Measurements from ENCODE around the gene ANO3. TPM values are rescaled to one million over a fixed set of nuclear protein-coding genes. Genes with fewer than 3 reads are reported as not detected.
A peak's percentile ranks its signal among the peaks of the same experiment; 100 is the strongest.

ANO3 gene
- total RNA-seq, result not detected

DNA sequence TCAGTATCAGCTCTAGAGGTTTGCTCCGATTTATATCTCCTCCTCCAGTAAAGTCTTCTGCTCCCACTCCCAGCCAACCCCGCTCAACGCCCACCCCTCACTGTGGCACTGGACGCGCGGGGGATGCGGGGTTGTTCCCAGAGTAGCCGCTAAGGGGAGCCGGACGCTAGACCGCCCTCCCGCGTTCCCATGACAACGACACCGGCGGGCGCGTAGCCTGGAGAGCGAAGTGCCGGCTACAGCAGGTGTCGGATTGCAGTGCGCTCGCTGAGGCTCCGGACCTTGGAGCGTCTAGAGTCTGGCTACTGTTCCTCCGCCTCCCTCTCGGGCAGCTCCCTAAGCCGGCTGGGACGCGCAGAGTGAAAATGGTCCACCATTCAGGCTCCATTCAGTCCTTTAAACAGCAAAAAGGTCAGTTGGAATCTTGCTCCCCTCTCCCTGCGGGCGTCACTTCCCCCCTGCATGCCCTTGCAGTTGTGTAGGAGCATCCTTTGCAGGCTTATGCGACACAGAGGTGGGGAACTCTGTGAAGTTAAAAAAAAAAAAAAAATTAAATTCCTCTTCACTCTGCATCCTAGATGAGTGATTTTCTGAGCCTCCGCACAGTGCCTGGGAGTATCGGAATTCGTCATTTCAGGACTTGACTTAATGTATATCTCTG is at the start of gene ANO3:
Gene ANO3, plus strand, starts transcription at position 220 of the 661 bp plus-strand sequence. Its CDS starts 146 bp downstream, at position 366.
- no peaks in the 10 kb centered on the region for H3K27me3 ChIP-seq
- intact Hi-C loops (cut with DNase I), result no loop called here
- no peak for TF ChIP-seq POLR2AphosphoS5 (IDR thresholded peaks at IDR 0.05; ENCODE audit: insufficient read depth in 1 of 2, low read depth in 1 of 2)
- TF ChIP-seq, protein P1, sequence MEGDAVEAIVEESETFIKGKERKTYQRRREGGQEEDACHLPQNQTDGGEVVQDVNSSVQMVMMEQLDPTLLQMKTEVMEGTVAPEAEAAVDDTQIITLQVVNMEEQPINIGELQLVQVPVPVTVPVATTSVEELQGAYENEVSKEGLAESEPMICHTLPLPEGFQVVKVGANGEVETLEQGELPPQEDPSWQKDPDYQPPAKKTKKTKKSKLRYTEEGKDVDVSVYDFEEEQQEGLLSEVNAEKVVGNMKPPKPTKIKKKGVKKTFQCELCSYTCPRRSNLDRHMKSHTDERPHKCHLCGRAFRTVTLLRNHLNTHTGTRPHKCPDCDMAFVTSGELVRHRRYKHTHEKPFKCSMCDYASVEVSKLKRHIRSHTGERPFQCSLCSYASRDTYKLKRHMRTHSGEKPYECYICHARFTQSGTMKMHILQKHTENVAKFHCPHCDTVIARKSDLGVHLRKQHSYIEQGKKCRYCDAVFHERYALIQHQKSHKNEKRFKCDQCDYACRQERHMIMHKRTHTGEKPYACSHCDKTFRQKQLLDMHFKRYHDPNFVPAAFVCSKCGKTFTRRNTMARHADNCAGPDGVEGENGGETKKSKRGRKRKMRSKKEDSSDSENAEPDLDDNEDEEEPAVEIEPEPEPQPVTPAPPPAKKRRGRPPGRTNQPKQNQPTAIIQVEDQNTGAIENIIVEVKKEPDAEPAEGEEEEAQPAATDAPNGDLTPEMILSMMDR (IDR thresholded peaks at IDR 0.05), result no peak
- no peak for TF ChIP-seq POLR2A (IDR thresholded peaks at IDR 0.05)
- H3K27ac ChIP-seq, result no peak within 1 kb of the TSS
- peak within 1 kb of the TSS in 1 of 2 donors; percentile 10 for H3K4me3 ChIP-seq
- no peak for DNase-seq (ENCODE audit: extremely low spot score in 2 of 2)
- H3K36me3 ChIP-seq, result no peaks in the 10 kb centered on the region
- no peaks in the 10 kb centered on the region for H3K9me3 ChIP-seq
- peaks cover 7% of the 10 kb centered on the region for H3K4me1 ChIP-seq

DNA sequence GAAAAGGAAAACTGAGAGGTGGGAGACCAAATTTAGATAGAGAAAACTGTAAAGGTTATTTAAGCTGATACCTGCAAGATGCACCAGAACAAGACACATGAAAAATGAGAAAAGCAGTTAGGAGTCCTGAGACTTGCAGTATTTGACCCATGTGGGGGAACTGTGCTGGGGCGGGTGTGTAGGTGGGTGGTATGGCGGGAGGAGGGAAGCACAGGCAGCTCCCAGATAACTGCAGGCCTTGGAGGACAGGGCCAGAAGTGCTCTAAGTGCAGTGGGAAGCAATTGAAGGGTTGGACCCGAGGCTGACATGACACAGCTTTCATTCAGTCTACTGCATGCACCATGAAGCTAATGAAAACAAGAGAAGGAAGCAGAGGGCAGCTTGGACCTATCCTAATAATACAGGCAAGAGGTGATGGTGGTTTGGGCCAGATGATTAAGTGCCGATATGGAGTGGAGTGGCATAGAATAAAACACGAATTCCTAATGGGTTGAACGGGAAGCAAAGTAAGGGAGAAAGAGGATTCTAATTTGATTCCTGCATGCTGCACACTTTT is 48.0 kb upstream of the ANO3 start:
- no peaks in the 10 kb centered on the region for H3K27me3 ChIP-seq
- no peak overlapping the region for H3K27ac ChIP-seq
- no peak for TF ChIP-seq POLR2AphosphoS5 (IDR thresholded peaks at IDR 0.05; ENCODE audit: insufficient read depth in 1 of 2, low read depth in 1 of 2)
- TF ChIP-seq, protein P1 (IDR thresholded peaks at IDR 0.05), result no peak
- TF ChIP-seq POLR2A (IDR thresholded peaks at IDR 0.05), result no peak
- H3K36me3 ChIP-seq, result no peaks in the 10 kb centered on the region
- H3K4me3 ChIP-seq, result no peak overlapping the region
- no peaks in the 10 kb centered on the region for H3K4me1 ChIP-seq
- H3K9me3 ChIP-seq, result no peaks in the 10 kb centered on the region
- DNase-seq (ENCODE audit: extremely low spot score in 2 of 2), result no peak
- intact Hi-C loops (cut with DNase I), result loop anchor here (5.0 kb wide), 1 partner anchor 57 kb away; no protein-coding TSS in a partner anchor

DNA sequence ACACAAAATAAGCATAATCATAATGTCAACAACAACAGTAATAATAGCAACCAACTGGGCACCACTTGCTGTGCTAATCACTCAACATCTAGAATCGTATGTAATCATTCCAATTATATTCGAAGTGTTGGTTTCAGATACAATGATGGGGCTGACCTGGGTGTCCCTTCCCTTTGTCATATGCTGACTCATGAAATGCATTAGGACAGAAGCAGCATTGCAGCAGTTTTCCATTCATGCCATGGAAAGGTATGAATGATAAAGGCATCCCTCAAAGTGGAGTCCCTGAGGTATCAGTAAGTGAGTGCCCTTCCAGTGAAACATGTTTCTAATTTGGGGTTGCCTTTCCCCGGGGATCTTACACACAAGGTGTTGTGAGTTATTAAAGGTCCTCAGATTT is 46.3 kb upstream of the ANO3 start:
- intact Hi-C loops (cut with DNase I), result no loop called here

DNA sequence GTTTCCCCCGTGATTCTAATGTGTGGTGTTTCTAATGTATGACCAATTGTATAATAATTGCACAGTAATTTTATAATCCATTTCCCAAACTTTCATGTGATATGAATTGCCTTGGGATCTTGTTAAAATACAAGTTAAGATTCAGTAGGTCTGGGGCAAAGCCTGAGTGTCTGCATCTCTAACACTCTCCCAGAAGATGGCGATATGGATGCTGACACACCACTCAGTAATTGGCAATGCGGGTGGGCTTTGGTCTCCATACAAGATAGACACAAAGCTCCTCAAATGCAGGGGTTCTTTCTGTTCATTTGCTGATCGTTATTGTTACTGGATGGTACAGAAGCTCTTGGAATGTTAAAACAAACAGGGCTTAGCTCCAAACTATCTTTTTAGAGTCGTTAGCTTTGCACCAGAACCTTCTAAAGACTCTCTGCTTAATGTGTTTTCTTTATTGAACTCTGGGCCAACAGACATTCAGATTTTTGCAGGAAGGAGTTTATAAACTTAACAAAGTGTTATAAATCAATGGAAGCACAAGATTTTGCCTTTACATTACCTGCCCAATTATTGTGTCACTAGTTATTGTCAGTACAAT is 45.4 kb upstream of the ANO3 start:
- H3K9me3 ChIP-seq, result no peaks in the 10 kb centered on the region
- H3K36me3 ChIP-seq, result no peaks in the 10 kb centered on the region
- no peak overlapping the region for H3K4me3 ChIP-seq
- no peak for DNase-seq (ENCODE audit: extremely low spot score in 2 of 2)
- TF ChIP-seq POLR2AphosphoS5 (IDR thresholded peaks at IDR 0.05; ENCODE audit: insufficient read depth in 1 of 2, low read depth in 1 of 2) (no peak), POLR2A (IDR thresholded peaks at IDR 0.05) (no peak)
- TF ChIP-seq, protein P1 (IDR thresholded peaks at IDR 0.05), result no peak
- intact Hi-C loops (cut with DNase I), result no loop called here
- H3K27me3 ChIP-seq, result no peaks in the 10 kb centered on the region
- H3K27ac ChIP-seq, result no peak overlapping the region
- no peaks in the 10 kb centered on the region for H3K4me1 ChIP-seq

More for the DNA sequence above, 46.3 kb upstream of the ANO3 start:
- H3K36me3 ChIP-seq, result no peaks in the 10 kb centered on the region
- H3K4me3 ChIP-seq, result no peak overlapping the region
- no peaks in the 10 kb centered on the region for H3K27me3 ChIP-seq
- no peaks in the 10 kb centered on the region for H3K9me3 ChIP-seq
- no peak overlapping the region for H3K27ac ChIP-seq
- no peak for DNase-seq (ENCODE audit: extremely low spot score in 2 of 2)
- TF ChIP-seq POLR2AphosphoS5 (IDR thresholded peaks at IDR 0.05; ENCODE audit: insufficient read depth in 1 of 2, low read depth in 1 of 2), result no peak
- TF ChIP-seq POLR2A (IDR thresholded peaks at IDR 0.05), result no peak
- TF ChIP-seq, protein P1 (IDR thresholded peaks at IDR 0.05), result no peak
- no peaks in the 10 kb centered on the region for H3K4me1 ChIP-seq

DNA sequence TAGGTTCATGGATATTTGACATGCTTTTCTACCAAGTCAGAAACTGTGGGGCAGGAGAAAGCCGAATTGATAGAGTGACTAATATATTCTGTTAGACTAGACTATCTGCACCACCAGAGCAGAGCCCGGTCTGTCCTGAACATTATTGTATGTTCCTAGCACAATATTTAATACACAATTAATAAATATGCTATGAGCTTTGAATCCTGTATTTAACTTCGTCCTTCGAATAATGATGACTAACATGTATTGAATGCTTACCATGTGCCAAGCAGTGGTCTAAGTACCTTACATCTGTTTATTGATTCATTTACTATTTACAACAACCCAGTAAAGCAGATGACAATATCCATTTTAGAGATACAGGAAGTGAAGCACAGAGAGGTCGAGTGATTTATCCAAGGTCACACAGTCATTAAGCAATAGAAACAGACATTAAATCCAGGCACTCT is 44.8 kb upstream of the ANO3 start:
- no peaks in the 10 kb centered on the region for H3K9me3 ChIP-seq
- no peak overlapping the region for H3K4me3 ChIP-seq
- no peak for DNase-seq (ENCODE audit: extremely low spot score in 2 of 2)
- H3K27me3 ChIP-seq, result no peaks in the 10 kb centered on the region
- TF ChIP-seq, protein P1 (IDR thresholded peaks at IDR 0.05), result no peak
- TF ChIP-seq POLR2AphosphoS5 (IDR thresholded peaks at IDR 0.05; ENCODE audit: insufficient read depth in 1 of 2, low read depth in 1 of 2) (no peak), POLR2A (IDR thresholded peaks at IDR 0.05) (no peak)
- no peaks in the 10 kb centered on the region for H3K36me3 ChIP-seq
- no peak overlapping the region for H3K27ac ChIP-seq
- intact Hi-C loops (cut with DNase I), result no loop called here
- no peaks in the 10 kb centered on the region for H3K4me1 ChIP-seq

All from vagina (tissue), 2 donors.